Globus pallidus (tissue), 1 donor: ENCODE results near the gene RSPH1.

Source experiments
- DNase-seq: peaks from one replicate; pipeline ENCODE4 v3.0.0-alpha.2; 2015; ENCODE audit warnings: low spot score

The RSPH1 gene

GRCh38 chr21:42513151-42513984 is 17.3 kb upstream of the RSPH1 start, which contains the start of gene SLC37A1:
Gene SLC37A1 (plus strand): TSS chr21:42513852. CDS start chr21:42518455, 4,603 bp downstream.
- DNase-seq = no peak

DNA sequence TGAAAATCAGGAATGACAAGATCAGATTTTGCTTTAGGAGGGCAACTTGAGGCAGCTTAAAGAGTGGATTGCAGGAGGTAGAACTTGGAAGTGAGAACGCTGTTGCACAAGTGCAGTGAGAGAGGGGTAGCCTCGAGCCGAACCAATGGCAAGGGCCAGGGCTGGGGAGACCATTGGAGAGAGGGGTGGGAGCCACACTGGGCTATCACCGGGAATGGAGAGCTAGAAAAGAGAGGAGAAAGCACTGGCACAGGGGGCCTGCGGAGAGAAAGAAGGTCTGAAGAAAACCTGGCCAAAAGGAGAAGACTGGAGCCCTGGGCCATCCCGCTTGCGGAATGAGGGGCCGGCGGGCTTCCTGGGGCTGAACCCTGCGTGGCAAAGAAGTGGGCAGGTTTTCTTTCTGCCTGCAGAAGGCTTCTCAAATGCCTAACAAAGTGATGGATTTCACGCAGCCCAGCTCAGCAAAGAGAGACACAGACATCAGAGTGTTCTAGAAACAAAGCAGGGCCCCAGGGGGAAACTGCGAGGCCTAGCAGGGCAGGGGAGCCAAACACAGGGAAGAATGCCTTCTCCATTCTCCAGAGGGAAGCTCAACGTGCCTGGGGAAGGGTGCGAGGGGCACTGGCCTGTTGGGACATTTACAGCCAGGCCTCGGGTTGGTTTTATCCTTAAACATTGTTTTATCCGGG is 16.5 kb upstream of the RSPH1 start:
- DNase-seq = no peak

GRCh38 chr21:42509244-42509643 is 13.2 kb upstream of the RSPH1 start:
- DNase-seq = no peak

DNA sequence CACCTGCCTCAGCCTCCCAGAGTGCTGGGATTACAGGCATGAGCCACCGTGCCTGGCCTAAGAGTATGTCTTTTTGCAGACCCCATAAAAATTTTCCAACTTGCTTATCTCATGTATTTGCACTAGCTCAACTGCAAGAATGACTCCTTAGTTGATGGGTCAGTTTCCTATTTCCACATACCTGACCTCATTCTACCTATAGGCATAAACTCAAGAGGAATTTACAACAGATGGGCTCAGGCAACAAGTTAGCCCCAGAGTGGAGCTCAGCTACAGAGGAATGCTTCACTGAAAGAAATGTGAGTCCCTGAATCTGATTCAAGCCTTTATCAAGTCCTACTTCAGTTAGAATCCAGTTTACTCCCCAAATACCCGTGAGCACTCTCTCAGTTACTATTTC is 12.3 kb upstream of the RSPH1 start:
- DNase-seq = no peak

GRCh38 chr21:42507418-42507817 is 11.4 kb upstream of the RSPH1 start:
- DNase-seq = no peak

DNA sequence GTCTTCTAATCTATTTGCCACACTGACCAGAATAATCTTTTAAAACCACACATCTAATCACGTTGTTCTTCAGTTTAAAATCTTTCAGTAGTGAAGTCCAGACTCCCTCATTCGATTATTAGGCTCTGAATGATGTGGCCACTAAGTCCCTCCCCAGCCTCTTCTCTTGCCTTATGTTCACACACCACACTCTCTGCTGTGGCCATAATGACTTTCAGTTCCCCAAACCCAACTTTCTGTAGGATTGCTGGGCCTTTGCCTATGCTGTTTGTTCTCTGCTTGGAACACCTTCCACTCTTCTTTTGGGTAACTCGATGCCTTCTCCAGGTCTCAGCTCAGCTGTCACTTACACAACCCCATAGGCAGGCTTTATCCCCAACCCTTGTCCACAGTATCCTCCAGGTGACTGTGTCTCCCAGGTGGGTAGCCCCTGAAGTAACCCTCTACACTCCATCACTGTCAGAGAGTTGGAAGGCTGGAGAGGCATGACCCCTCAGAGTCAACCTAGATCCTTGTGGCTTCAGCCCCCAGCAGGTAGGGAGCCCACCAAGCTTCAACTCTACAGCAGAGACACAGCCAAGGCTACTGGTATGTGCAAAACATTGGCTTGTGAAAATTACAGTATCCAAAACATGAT is 9.2 kb upstream of the RSPH1 start:
- DNase-seq = no peak

GRCh38 chr21:42503711-42504110 is 7.7 kb upstream of the RSPH1 start:
- DNase-seq = no peak

DNA sequence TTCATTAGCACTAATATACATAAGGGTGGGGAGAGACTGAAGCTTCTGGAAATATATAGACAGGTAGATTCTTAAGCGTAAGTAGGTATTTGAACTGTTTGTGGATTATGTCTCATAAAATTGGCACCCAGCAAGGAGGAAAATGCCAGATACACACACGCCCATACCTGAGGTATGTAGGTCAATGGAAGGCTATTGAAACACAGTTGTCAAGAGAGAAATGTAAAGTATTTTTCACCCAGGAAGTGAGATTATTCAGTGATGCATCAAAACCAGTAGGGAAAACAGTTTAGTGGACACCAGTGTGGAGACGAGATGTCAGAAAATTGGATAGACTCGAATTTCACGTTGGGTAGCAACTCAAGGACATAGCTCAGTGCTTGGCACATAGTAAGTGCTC is 4.7 kb upstream of the RSPH1 start:
- no peak for DNase-seq

DNA sequence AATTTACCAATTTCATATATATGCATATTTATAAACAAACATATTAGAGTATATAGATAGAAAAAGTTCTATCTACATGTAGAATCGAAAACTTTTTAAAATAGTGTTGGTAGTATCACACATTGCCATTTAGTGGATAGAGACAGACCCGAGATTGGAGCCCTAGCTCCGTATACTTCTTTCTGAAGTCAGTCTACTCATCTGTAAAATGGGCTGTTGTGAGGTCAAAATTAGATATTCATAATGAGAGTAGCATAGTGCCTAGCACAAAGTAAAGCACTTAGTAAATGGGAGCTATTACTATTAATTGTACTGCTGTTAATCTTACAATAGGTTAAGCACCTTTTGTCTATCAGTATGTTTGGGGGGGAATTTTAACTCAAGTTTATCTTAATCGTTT is 4.2 kb upstream of the RSPH1 start:
- DNase-seq = no peak

- DNase-seq = no peak
Observed at GRCh38 chr21:42499444-42500112, 3.6 kb upstream of the RSPH1 start.

- no peak for DNase-seq
Observed at GRCh38 chr21:42498012-42498411, 2.0 kb upstream of the RSPH1 start.

DNA sequence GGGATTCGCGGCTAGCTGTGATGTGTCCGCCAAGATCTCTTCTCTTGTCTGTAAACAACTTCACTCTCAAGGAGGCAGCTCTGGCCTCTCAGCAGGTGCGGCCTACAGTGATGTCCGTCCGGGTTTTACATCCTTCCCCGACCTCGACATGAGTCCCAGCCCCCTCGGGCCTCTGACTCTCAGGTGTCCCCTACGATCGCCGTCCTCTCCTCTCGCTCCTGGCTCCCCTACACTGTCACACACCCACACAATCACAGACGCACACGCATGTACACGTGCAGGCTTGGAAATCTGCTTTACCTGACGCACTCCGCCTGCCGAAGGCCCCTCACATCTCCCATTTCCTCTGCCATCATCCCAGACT is 797 bp upstream of the RSPH1 start:
- no peak for DNase-seq

DNA sequence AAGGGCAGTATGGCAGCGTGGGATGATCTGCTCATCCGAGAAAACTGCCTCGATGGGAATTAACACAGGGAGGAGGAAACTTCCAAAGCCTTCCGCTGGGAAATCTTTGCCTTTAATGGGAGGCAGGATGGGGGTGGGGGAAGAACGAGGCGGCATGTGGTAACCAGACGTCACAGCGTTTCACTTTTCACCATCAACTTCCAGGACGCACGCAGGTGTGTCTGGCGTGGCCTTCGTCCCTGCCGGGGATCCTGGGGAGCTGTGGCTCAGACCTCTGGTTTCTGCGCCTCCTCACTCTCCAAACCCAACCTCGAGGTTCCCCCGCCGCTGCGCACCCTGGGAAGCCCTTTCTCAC is 282 bp downstream of the RSPH1 start:
- no peak for DNase-seq

- DNase-seq = no peak
Observed at GRCh38 chr21:42495027-42495426, 997 bp downstream of the RSPH1 start.

DNA sequence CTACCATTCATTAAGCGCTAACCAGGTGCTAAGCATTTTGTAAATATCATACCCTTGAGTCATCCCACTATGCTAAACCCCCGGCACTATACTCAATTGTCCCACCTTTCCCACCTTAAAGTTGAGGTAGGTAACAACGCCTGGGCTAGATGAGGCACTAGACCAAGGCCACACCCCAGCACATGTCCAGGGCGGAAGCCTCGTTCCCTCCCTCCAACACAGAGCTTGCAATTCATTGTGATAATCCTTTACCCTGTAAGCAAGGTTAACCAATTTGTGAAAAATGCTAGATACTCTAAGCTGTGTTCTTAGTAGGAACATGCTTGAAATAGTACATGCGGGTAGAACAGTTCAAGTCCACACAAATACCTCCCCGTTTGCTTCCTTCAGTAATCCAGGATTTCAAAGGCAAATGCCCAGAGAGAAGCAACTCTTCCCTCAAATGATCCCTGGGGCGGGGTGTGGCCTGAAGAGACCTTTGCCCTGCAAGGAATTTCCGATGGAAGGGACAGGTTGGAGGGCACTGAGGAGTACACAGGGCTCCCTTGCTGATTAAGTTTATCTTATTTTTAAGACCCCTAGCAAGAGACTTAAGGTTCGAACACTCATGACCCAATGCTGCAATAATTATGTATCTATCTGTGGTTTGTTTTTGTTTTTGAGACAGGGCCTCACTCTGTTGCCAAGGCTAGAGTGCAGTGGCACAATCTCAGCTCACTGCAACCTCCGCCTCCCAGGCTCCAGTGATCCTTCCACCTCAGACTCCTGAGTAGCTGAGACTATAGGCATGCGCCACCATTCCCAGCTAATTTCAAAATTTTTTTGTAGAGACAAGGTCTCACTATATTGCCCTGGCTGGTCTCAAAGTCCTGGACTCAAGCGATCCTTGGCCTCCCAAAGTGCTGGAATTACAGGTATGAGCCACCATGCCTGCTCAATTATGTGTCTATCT is 2.6 kb downstream of the RSPH1 start:
- no peak for DNase-seq

- no peak for DNase-seq
Observed at GRCh38 chr21:42492201-42492600, 3.8 kb downstream of the RSPH1 start.

GRCh38 chr21:42491328-42491727 is 4.7 kb downstream of the RSPH1 start:
- DNase-seq = no peak

DNA sequence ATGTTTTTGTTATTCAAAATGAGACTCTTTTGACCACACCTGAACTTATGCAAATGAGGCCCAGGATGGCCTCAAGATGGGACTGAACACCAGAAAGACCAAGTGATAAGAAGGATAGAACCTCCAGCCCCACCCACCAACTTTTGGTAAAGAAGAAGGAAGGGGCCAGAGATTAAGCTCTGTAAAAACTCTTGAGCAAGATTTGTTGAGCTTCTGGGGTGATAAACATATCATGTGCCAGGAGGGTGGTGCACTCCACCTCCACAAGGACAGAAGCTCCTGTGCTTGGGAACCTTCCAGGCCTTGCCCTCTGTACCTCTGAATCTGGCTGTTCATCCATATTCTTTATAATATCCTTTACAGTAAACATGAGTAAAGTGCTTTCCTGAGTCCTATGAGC is 5.3 kb downstream of the RSPH1 start:
- no peak for DNase-seq

- no peak for DNase-seq
Observed at GRCh38 chr21:42489991-42490390, 6.0 kb downstream of the RSPH1 start.

- DNase-seq = no peak
Observed at GRCh38 chr21:42489006-42489563, 6.9 kb downstream of the RSPH1 start.

- DNase-seq = no peak
Observed at GRCh38 chr21:42486531-42486930, 9.5 kb downstream of the RSPH1 start.
